Measurements from ENCODE around the gene MPIG6B.

MPIG6B gene

GRCh38 chr6:31768363-31769257 is 45.4 kb downstream of the MPIG6B start:
- DNase-seq (ENCODE audit: low spot score): no peak

GRCh38 chr6:31769684-31770371 is 46.7 kb downstream of the MPIG6B start:
- DNase-seq (ENCODE audit: low spot score): peak; percentile 83

- no peak for DNase-seq (ENCODE audit: low spot score)
Measured at GRCh38 chr6:31770860-31771259, 47.7 kb downstream of the MPIG6B start.

- DNase-seq (ENCODE audit: low spot score): no peak
Measured at GRCh38 chr6:31771992-31772358, 48.8 kb downstream of the MPIG6B start.

- no peak for DNase-seq (ENCODE audit: low spot score)
Measured at GRCh38 chr6:31775184-31775583, 52.0 kb downstream of the MPIG6B start.

- DNase-seq (ENCODE audit: low spot score): no peak
Measured at GRCh38 chr6:31775633-31776484, 52.7 kb downstream of the MPIG6B start.
